22Rv1 (cell line): Measurements from ENCODE around the gene PCED1B.

Experiments
- H3K27ac ChIP-seq: fragments of 450-650 bp; 2 replicates; pipeline ENCODE4 v1.5.1; 2017
- CTCF ChIP-seq: fragments of 450-650 bp; IDR thresholded peaks from 2 replicates; pipeline ENCODE4 v1.5.1; 2017; ENCODE audit warnings: mild to moderate bottlenecking
- ZFX ChIP-seq: fragments of 450-650 bp; IDR thresholded peaks from 2 replicates; pipeline ENCODE4 v1.6.1; 2017; ENCODE audit warnings: antibody characterized with exemption, borderline replicate concordance

Gene PCED1B

GRCh38 chr12:47280543-47281300 lies 201.3 kb downstream of the PCED1B start:
- H3K27ac ChIP-seq = no peak overlapping the region
- TF ChIP-seq ZFX = no peak
- no peak for TF ChIP-seq CTCF

DNA sequence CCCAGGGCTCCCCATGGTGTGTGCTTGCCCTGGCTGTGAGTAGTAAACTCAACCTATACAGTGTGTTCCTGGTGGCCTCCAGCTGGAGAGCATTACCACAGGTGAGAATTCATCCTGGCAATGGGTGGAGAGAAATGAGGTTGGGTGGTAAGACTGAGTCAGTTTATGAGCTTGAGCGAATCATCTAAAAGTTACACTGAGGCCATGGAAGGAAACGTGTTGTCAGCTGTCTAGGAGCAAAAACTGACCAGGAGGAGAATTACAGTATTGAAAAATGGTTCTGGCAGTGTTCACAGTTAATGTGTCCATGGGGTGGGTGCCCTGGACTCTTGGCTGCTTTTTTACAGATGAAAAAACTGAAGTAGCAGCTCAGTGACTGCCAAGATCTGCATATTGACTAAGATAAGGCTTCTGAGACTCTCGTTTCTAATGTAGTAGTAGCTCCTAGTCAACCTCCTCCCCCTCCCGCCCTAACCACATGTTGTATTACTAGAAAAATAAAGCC lies 202.3 kb downstream of the PCED1B start:
- TF ChIP-seq CTCF (no peak), ZFX (no peak)
- no peak overlapping the region for H3K27ac ChIP-seq

DNA sequence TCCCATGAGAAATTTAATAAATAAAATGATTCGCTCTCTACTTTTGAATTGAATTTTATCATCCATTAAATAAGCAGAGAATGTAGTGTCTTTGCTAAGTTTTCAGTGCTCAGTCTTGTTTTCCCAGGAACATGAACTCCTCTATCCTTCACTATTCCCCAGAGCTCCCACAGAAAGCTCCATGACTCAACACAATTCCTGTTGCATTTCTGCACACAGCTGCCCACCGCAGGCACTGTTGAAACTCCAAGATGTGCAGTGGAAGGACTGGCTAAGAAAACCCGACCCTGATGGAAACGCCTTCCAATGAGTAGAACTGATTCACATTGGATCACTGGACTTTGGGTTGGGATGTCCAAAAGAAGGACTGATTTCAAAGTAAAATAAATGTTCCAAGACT lies 202.8 kb downstream of the PCED1B start:
- H3K27ac ChIP-seq = no peak overlapping the region
- TF ChIP-seq CTCF (no peak), ZFX (no peak)
